Measurements from ENCODE around the gene RFNG. TPM values are rescaled to one million over a fixed set of nuclear protein-coding genes. Genes with fewer than 3 reads are reported as not detected.

RFNG gene
- total and polyA plus RNA-seq, 4 donors, result 29.1 to 38.2 (median 36.1) TPM

DNA sequence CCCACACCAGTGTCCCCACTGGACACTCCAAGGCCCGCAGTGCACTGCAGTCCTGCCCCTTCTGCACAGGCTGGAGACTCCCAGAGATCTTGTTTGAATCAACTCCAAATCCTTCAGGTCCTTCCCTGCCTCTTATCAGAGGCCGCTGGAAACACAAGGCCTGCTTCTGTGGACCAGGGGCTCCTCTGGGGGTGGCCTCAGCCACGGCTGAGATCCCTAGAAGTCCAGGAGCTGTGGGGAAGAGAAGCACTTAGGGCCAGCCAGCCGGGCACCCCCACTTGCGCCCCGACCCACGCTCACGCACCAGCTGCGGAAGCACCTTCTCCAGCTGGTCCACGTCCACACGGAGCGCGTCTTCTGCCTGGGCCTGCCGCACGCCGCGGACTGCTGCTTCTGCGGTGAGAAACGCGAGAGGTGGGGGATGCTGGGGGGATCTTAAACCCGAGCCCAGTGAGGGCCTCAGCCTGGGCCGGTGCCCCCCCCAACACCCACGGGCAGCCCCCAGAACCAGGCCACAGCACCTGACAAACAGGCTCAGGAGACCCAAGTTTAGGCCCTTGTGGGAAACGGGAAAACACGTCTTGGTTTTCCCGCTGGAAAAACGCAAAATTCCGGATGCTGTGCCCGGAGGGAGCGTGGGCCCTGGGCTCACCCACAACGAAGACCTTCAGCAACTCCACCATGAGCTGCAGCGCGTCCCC, 32.5 kb downstream of the RFNG start:
- no peak overlapping the region for H3K9ac ChIP-seq (ENCODE audit: insufficient read depth in 1 of 2, low read length in 2 of 2)
- H3K36me3 ChIP-seq (ENCODE audit: control insufficient read depth in 4 of 4, insufficient read depth in 4 of 4, low read length in 4 of 4), result peaks cover 0 to 8% (median 0%) of the 10 kb centered on the region in 4 donors
- no peak for TF ChIP-seq CTCF (IDR thresholded peaks at IDR 0.05; ENCODE audit: control extremely low read depth, extremely low read depth)
- no peak overlapping the region for H3K27ac ChIP-seq (ENCODE audit: low read depth in 1 of 2, low read length in 1 of 2)
- H3K4me3 ChIP-seq, result no peak overlapping the region
- WGBS, 2 donors, result 86 to 90% methylated on average over 33 of the region's 33 CpGs
- H3K27me3 ChIP-seq (ENCODE audit: control insufficient read depth in 3 of 3, insufficient read depth in 3 of 3, low read length in 2 of 3), result no peaks in the 10 kb centered on the region
- H3K4me1 ChIP-seq (ENCODE audit: control insufficient read depth in 5 of 5, insufficient read depth in 5 of 5, low read length in 5 of 5), result peaks cover 0 to 24% (median 11%) of the 10 kb centered on the region in 5 donors
- no peak for ATAC-seq (ENCODE audit: insufficient read depth, low FRiP score)
- H3K9me3 ChIP-seq (ENCODE audit: control insufficient read depth in 4 of 4, insufficient read depth in 3 of 4, low read length in 3 of 4), result no peaks in the 10 kb centered on the region
- no peak for DNase-seq

DNA sequence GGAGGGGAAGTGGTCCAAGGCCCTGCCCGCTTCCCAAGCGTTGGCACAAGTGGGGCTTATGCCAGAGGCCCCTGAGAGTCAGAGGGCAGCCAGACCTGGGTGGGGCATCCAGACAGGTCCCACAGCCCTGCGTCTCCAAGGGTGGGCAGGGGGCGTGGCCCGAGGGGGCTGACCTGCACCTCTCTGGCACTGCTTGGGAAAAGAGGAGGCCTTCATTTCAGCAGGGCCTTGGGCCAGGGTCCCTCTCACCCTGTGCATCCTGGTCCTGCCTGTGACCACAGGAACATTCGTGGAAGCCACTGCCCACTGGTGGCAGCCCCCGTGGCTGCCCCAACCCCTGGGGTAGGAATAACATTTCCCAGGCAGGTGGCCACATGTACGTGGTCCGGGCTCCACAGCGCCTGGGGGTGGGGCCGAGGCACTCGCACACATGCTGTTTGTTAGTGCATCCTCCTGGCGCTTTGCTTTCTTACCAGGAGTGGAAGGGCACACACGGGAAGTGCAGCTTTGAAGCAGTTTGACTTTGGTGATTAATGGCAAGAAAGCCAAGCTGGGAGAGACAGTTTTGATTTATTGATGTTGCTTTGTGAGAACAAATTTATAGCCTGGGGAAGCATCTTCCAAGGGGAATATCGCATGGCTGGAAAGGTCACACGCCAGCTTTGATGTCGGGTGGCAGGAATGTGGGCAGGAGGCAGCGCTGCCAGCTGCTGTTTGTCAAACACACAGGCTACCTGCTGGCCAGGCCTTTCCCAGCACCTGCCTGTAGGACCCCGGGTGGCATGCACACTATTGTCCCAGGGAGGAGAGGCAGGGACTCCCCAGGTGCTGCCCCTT, 33.2 kb downstream of the RFNG start:
- no peak for ATAC-seq (ENCODE audit: insufficient read depth, low FRiP score)
- H3K27ac ChIP-seq (ENCODE audit: low read depth in 1 of 2, low read length in 1 of 2), result no peak overlapping the region
- peaks cover 0 to 23% (median 6%) of the 10 kb centered on the region in 5 donors for H3K4me1 ChIP-seq (ENCODE audit: control insufficient read depth in 5 of 5, insufficient read depth in 5 of 5, low read length in 5 of 5)
- H3K4me3 ChIP-seq, result no peak overlapping the region
- 68 to 78% methylated on average over 19 of the region's 19 CpGs for WGBS, 2 donors
- H3K9ac ChIP-seq (ENCODE audit: insufficient read depth in 1 of 2, low read length in 2 of 2), result no peak overlapping the region
- no peaks in the 10 kb centered on the region for H3K27me3 ChIP-seq (ENCODE audit: control insufficient read depth in 3 of 3, insufficient read depth in 3 of 3, low read length in 2 of 3)
- H3K36me3 ChIP-seq (ENCODE audit: control insufficient read depth in 4 of 4, insufficient read depth in 4 of 4, low read length in 4 of 4), result peaks cover 0 to 11% (median 0%) of the 10 kb centered on the region in 4 donors
- no peak for DNase-seq
- no peaks in the 10 kb centered on the region for H3K9me3 ChIP-seq (ENCODE audit: control insufficient read depth in 4 of 4, insufficient read depth in 3 of 4, low read length in 3 of 4)
- no peak for TF ChIP-seq CTCF (IDR thresholded peaks at IDR 0.05; ENCODE audit: control extremely low read depth, extremely low read depth)

DNA sequence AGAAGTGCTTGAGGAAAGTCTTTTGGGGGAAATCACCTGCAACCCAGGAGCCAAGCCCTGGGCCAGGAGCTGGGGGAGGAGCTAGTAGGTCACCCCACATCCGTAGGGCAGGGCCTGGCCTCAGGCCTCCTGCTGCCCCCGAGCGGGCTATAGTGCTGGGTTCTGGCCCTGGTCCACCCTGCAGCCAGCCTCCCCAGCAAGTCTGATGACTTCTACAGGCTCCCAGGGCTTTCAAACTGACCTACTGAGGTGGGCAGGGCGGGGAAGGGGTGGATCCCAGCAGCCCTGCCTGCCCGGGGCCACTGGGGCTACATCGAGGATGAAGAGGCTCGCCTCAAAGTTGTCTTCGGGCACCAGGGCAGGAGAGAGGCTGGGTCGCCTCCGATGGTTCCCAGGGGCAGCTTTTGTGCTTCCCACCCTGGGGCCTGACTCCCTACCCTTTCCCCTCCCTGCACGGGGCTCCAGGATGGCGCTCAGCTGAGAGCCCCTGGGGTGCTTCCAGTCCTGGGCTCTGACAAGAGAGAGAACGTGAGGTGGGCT, 33.9 kb downstream of the RFNG start:
- Histone ChIP-seq H3K4me3 (no peak overlapping the region), H3K27ac (ENCODE audit: low read depth in 1 of 2, low read length in 1 of 2) (peak overlapping the region in 1 of 2 donors; percentile 28), H3K9me3 (ENCODE audit: control insufficient read depth in 4 of 4, insufficient read depth in 3 of 4, low read length in 3 of 4) (no peaks in the 10 kb centered on the region), H3K9ac (ENCODE audit: insufficient read depth in 1 of 2, low read length in 2 of 2) (no peak overlapping the region), H3K27me3 (ENCODE audit: control insufficient read depth in 3 of 3, insufficient read depth in 3 of 3, low read length in 2 of 3) (no peaks in the 10 kb centered on the region), H3K36me3 (ENCODE audit: control insufficient read depth in 4 of 4, insufficient read depth in 4 of 4, low read length in 4 of 4) (peaks cover 0 to 13% (median 0%) of the 10 kb centered on the region in 4 donors), H3K4me1 (ENCODE audit: control insufficient read depth in 5 of 5, insufficient read depth in 5 of 5, low read length in 5 of 5) (peaks cover 0 to 29% (median 6%) of the 10 kb centered on the region in 5 donors)
- TF ChIP-seq CTCF (IDR thresholded peaks at IDR 0.05; ENCODE audit: control extremely low read depth, extremely low read depth), result no peak
- WGBS, 2 donors, result 66 to 88% methylated on average over 12 to 13 of the region's 13 CpGs
- ATAC-seq (ENCODE audit: insufficient read depth, low FRiP score) (no peak), DNase-seq (no peak)

All from lung (tissue), 12 donors.